Heart left ventricle (tissue), 16 donors: ENCODE measurements around the gene STARD9. TPM values are rescaled to one million over a fixed set of nuclear protein-coding genes. Genes with fewer than 3 reads are reported as not detected.

Source experiments
- ATAC-seq, 4 donors: fragments of 200-7000 bp; cut with Tn5 transposase; one replicate each; pipeline ENCODE4 v1.9.1; 2020 to 2022; ENCODE audit warnings: moderate library complexity in 4 of 4, mild to moderate bottlenecking in 3 of 4, moderate number of reproducible peaks in 1 of 4
- DNase-seq, 5 donors: peaks; one replicate each; pipeline ENCODE4 v3.0.0-alpha.2; 2020
- H3K27ac ChIP-seq, 12 donors: fragments of 200-600 bp; sonication (generic) in 4 of 12; one replicate each; pipeline versions ENCODE4 v1.5.0 to v1.8.0; 2016 to 2022; ENCODE audit warnings: mild to moderate bottlenecking in 2 of 12
- H3K27me3 ChIP-seq, 9 donors: fragments of 200-600 bp; sonication (generic) in 2 of 9; one replicate each; pipeline versions ENCODE4 v1.5.1 to v1.8.0; 2016 to 2022; ENCODE audit warnings: mild to moderate bottlenecking in 3 of 9
- H3K36me3 ChIP-seq, 9 donors: fragments of 200-600 bp; sonication (generic) in 2 of 9; one replicate each; pipeline versions ENCODE4 v1.5.0 to v1.8.0; 2018 to 2022; ENCODE audit warnings: mild to moderate bottlenecking in 2 of 9
- H3K4me1 ChIP-seq, 12 donors: fragments of 200-600 bp; sonication (generic) in 4 of 12; one replicate each; pipeline versions ENCODE4 v1.5.0 to v1.8.0; 2016 to 2022; ENCODE audit warnings: mild to moderate bottlenecking in 3 of 12
- H3K4me3 ChIP-seq, 12 donors: fragments of 200-600 bp; sonication (generic) in 4 of 12; one replicate each; pipeline versions ENCODE4 v1.5.0 to v1.8.0; 2017 to 2022; ENCODE audit warnings: mild to moderate bottlenecking in 9 of 12, moderate library complexity in 4 of 12
- H3K9me3 ChIP-seq, 12 donors: fragments of 200-600 bp; sonication (generic) in 4 of 12; one replicate each; pipeline versions ENCODE4 v1.5.0 to v1.8.0; 2016 to 2022; ENCODE audit warnings: mild to moderate bottlenecking in 1 of 12
- CTCF ChIP-seq, 12 donors: fragments of 200-600 bp; sonication (generic) in 4 of 12; IDR thresholded peaks; one replicate each; pipeline versions ENCODE4 v1.5.0 to v1.8.0; 2018 to 2022; ENCODE audit warnings: antibody characterized with exemption in 12 of 12, mild to moderate bottlenecking in 5 of 12
- POLR2A ChIP-seq, 2 donors: fragments of 450-650 bp; IDR thresholded peaks; one replicate each; pipeline ENCODE4 v1.6.1; 2017; ENCODE audit warnings: antibody characterized with exemption in 2 of 2, mild to moderate bottlenecking in 2 of 2, moderate library complexity in 2 of 2
- WGBS, 4 donors: extraction: QIAGEN DNeasy Blood & Tissue Kit in 2 of 4; methylation state at CpG; one replicate each; pipeline versions ENCODE4 v1.1.5 to v1.1.7; 2013 to 2018; 5-methylcytosine and 5-hydroxymethylcytosine counted together
- intact Hi-C, 10 donors: fragments of 100-400 bp; cut with DNase I; formaldehyde crosslinking; loops; one replicate each; pipeline versions ENCODE4 v1.11.1 to v1.14.2; 2022
- polyA plus RNA-seq, 2 donors: library from polyadenylated mRNA; stranded (reverse); fragments of 200-250 nt; gene quantifications; one replicate each; pipeline ENCODE4 v1.2.3, GENCODE V29; 2013
- total RNA-seq, 9 donors: library from RNA; depleted of rRNA in 2 of 9; stranded (reverse); fragments of >200 nt in 2 of 9; fragmentation: NEBNext Ultra II Directional in 3 of 9; extraction: Animal tissue kit (Norgen Biotek cat#: 25700) in 3 of 9; gene quantifications; one replicate each; pipeline versions ENCODE4 v1.1.0 to v1.2.4, GENCODE V29; 2016 to 2023
- donor health status: ischemic (EF 13 %, LVEDD 7.1; RV severe dilation, severe dysfunction).
- donor health status: healthy with polysubstance abuse.
- donor health status: DM: no; HTN: yes; CAD: no.
- donor health status: DM: no; HTN: no; CAD: no.
- donor health status: ischemic (EF 25% LVEDD 6.9; RV normal size, moderate dysfunction).
- donor health status: ischemic (EF 25% LVEDD 5.7; RV mildly dilated, moderate dysfunction).
- donor health status: healthy.
- donor health status: DM: yes; HTN: yes; CAD: no.
- donor health status: ischemic (EF 35%, LVEDD 5.7; RV mildly dilated, moderate dysfunction).
- donor health status: nonischemic (EF 11% LVEDD 7.7; RV severe dilation, severe dysfunction).
- donor health status: DM: yes; HTN: yes; CAD: no.
- donor health status: PGD.
- donor health status: ischemic (EF 29% LVEDD 5.4; RV normal size, mild dysfunction).
- donor health status: nonischemic (EF 23%, LVEDD 6.1; RV moderate dilation, normal function).

The STARD9 gene
- total and polyA plus RNA-seq, 11 donors = 3.7 to 11.1 (median 8.0) TPM

- TF ChIP-seq CTCF (IDR thresholded peaks at IDR 0.05) = no peak
- TF ChIP-seq POLR2A (IDR thresholded peaks at IDR 0.05) = no peak
- 80 to 84% (median 84%) methylated on average over 5 of the region's 5 CpGs for WGBS, 4 donors
- intact Hi-C loops = no loop called here
- no peak overlapping the region for H3K4me3 ChIP-seq
- ATAC-seq (no peak), DNase-seq (no peak)
- no peaks in the 10 kb centered on the region for H3K4me1 ChIP-seq
- H3K9me3 ChIP-seq = no peaks in the 10 kb centered on the region
- no peak overlapping the region for H3K27ac ChIP-seq
- H3K36me3 ChIP-seq = peaks cover 0 to 100% (median 98%) of the 10 kb centered on the region in 9 donors
- H3K27me3 ChIP-seq = no peaks in the 10 kb centered on the region
These were observed 153.2 kb downstream of the STARD9 start for GRCh38 chr15:42728560-42728959.

GRCh38 chr15:42728972-42729371 lies 153.6 kb downstream of the STARD9 start:
- intact Hi-C loops = no loop called here
- Histone ChIP-seq H3K27ac (no peak overlapping the region), H3K27me3 (no peaks in the 10 kb centered on the region), H3K4me1 (no peaks in the 10 kb centered on the region), H3K36me3 (peaks cover 0 to 100% (median 98%) of the 10 kb centered on the region in 9 donors), H3K9me3 (no peaks in the 10 kb centered on the region), H3K4me3 (no peak overlapping the region)
- 80 to 90% (median 85%) methylated on average over 14 of the region's 14 CpGs for WGBS, 4 donors
- TF ChIP-seq CTCF (IDR thresholded peaks at IDR 0.05) (no peak), POLR2A (IDR thresholded peaks at IDR 0.05) (no peak)
- no peak for ATAC-seq
- no peak for DNase-seq

GRCh38 chr15:42729409-42729808 lies 154.0 kb downstream of the STARD9 start:
- DNase-seq = no peak
- WGBS, 4 donors = 92 to 95% (median 94%) methylated on average over 7 of the region's 7 CpGs

GRCh38 chr15:42730135-42730534 lies 154.7 kb downstream of the STARD9 start:
- Histone ChIP-seq H3K9me3 (no peaks in the 10 kb centered on the region), H3K36me3 (peaks cover 0 to 100% (median 96%) of the 10 kb centered on the region in 9 donors), H3K27ac (no peak overlapping the region), H3K27me3 (no peaks in the 10 kb centered on the region), H3K4me1 (peaks cover 0 to 5% (median 0%) of the 10 kb centered on the region in 12 donors), H3K4me3 (no peak overlapping the region)
- ATAC-seq (no peak), DNase-seq (no peak)
- no peak for TF ChIP-seq CTCF (IDR thresholded peaks at IDR 0.05)
- TF ChIP-seq POLR2A (IDR thresholded peaks at IDR 0.05) = no peak
- intact Hi-C loops = loop anchor here in 6 of 10 donors (10.0 kb wide), 1 partner anchor 195 kb away; the partner anchor contains the start of gene TTBK2 (in 6 of the 6)
- 74 to 83% (median 77%) methylated on average over 7 to 8 of the region's 8 CpGs for WGBS, 4 donors

More at GRCh38 chr15:42729409-42729808, 154.0 kb downstream of the STARD9 start:
- no peak overlapping the region for H3K27ac ChIP-seq
- peaks cover 0 to 100% (median 98%) of the 10 kb centered on the region in 9 donors for H3K36me3 ChIP-seq
- TF ChIP-seq POLR2A (IDR thresholded peaks at IDR 0.05) (no peak), CTCF (IDR thresholded peaks at IDR 0.05) (no peak)
- ATAC-seq = peak in 1 of 4 donors; percentile 18
- H3K4me1 ChIP-seq = no peaks in the 10 kb centered on the region
- no peaks in the 10 kb centered on the region for H3K27me3 ChIP-seq
- no peak overlapping the region for H3K4me3 ChIP-seq
- H3K9me3 ChIP-seq = no peaks in the 10 kb centered on the region
- intact Hi-C loops = no loop called here
